Measurements from ENCODE around the gene HBB.
"Not testable (repeated sequence)": the region's sequence is repeated elsewhere in the genome, so short reads cannot be mapped to it uniquely, and the experiment has no call there.

- TF ChIP-seq, protein P1, sequence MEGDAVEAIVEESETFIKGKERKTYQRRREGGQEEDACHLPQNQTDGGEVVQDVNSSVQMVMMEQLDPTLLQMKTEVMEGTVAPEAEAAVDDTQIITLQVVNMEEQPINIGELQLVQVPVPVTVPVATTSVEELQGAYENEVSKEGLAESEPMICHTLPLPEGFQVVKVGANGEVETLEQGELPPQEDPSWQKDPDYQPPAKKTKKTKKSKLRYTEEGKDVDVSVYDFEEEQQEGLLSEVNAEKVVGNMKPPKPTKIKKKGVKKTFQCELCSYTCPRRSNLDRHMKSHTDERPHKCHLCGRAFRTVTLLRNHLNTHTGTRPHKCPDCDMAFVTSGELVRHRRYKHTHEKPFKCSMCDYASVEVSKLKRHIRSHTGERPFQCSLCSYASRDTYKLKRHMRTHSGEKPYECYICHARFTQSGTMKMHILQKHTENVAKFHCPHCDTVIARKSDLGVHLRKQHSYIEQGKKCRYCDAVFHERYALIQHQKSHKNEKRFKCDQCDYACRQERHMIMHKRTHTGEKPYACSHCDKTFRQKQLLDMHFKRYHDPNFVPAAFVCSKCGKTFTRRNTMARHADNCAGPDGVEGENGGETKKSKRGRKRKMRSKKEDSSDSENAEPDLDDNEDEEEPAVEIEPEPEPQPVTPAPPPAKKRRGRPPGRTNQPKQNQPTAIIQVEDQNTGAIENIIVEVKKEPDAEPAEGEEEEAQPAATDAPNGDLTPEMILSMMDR (IDR thresholded peaks at IDR 0.05 in 8 of 11, conservative IDR thresholded peaks at IDR 0.05 in 3 of 11), result not testable (repeated sequence)
- not testable (repeated sequence) for TF ChIP-seq POLR2AphosphoS5, POLR2A (IDR thresholded peaks at IDR 0.05)
Measured at GRCh38 chr11:5253440-5253839, 26.6 kb upstream of the HBB start.

Data from spleen (tissue), 7 donors.